NCI-H2081 (cell line): ENCODE measurements around the gene CD47.

Source experiments
- DNase-seq, 2 experiments: peaks; one replicate each; lab custom pipeline; 2025; lab: John Stamatoyannopoulos, UW

The CD47 gene

DNA sequence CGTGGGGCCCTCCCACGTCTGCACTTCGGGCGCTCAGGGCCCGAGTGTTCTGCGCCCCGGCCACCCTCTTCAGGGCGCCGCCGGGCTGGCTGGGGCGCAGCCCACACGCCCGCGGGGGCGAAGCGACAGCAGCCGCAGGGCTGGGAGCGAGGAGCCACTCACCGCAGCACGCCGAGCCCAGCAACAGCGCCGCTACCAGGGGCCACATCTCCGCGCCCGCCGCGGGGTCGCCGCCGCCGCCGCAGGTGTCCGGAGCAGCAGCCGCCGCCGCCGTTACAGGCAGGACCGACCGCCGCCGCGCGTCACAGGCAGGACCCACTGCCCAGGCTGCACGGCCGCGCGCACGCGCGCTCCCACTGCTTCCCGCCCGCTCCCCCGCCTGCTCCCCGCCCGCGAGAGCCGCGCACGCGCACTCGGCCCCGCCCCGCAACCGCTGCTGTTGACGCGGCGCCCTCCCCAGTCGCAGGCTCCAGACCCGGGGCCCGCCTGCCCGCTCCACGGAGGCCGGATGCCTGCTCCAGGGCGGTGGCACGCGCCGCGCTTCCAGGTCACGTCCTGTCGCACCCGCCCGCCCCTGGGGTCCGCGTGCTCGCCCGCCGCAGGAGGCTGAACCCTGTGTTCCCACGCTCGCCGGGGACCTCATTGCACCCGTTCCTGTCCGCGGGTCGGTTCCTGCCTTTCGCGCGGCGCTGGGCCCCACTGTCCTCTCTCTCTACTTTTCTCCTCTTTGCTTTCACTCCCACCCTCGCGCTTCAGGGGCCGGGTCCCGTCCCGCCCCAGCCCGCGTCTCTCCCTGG is at the start of gene CD47:
CD47 (minus strand) TSS at position 331 of the 797 bp plus-strand sequence; CDS start at position 208, 123 bp downstream.
- DNase-seq = peak; percentile 90 to 94

- no peak for DNase-seq
Observed at GRCh38 chr3:108137460-108137814, 46.6 kb upstream of the CD47 start.

- no peak for DNase-seq
Observed at GRCh38 chr3:108136561-108137459, 46.0 kb upstream of the CD47 start.

GRCh38 chr3:108134555-108134880 is 43.7 kb upstream of the CD47 start:
- DNase-seq = no peak

DNA sequence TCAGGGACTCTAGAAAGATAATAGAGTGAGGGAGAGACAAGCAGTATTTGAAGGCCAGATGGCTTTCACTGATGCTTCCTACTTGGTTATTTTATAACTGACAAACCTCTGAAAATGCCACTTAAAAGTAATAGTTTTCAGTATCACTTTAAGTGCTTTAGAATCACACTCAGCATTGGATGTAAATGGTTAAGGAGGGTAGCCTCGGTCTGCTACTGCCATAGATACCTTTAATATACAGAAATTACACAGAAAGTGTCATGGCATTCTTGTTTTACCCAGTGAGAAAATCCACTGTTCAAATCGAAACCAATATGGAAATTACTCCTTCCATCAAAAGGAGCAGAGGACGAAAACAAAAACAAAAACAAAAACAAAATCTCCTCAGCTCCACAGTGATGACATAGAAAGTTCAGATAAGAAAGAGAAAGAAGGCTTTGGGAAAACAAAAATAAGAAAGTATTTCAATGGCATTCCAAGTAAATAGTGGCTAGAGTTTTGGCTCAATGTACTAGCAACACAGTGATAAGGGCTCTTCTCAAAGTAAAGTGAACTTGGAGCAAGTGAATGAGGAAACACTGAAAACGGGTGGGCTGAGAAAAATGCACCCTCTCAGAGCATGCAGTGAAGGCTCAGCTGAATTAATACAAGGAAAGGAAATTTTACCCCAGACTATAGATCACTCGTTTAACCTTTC is 43.2 kb upstream of the CD47 start:
- no peak for DNase-seq

GRCh38 chr3:108133048-108133369 is 42.2 kb upstream of the CD47 start:
- no peak for DNase-seq

GRCh38 chr3:108131475-108132134 is 40.8 kb upstream of the CD47 start:
- DNase-seq = no peak

DNA sequence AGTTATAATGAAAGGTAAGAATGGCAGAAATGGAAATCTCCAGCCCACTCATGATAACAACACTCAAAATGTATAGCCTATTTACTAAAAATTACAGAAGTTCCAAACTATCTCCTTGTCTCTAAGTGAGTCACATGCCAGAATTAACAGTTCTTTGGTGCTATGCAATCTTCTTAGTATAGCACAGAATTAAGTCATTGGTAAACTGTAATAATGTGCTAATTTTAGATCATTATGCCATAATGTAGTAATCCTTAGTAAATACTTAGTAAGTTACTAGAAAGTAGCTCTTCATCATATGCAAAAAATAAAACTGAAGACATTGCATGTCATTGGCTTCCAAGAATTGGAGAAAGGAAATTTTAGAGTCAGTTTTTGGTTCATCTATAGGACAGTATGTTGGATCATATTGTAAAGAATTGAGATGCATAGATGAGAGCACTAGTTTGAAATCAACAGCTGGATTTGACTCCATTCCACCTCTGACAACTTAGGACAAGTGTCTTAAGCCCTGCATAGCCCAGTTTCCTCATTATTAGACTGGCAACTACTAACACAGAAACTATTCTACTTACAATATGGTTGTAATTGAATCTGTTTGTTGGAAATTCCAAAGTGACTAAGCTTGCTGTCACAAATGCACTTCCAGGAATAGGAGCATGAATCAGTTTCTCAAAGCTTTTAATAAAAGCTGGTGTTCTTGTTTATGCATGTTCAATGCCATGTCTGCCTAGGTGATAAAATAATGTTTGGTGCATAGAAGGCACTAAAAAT is 40.1 kb upstream of the CD47 start:
- no peak for DNase-seq

DNA sequence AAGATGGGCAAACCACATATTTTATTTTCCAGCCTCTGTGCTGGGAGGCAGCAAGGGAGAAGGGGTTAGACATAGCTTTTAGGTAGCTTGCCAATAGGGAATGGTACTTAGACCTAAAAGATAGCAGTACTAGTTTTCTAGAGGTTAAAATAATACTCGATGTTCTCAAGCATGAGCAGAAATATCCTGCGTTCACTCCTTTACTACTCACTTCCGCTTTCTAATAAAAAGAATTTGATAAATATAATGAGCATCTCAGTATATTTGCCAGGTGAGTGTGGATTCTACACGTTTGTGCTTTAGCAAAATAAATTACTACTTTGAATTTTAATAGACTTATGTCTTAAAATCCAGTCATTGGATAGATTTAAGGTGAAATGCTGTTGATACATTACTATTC is 39.4 kb upstream of the CD47 start:
- DNase-seq = no peak

DNA sequence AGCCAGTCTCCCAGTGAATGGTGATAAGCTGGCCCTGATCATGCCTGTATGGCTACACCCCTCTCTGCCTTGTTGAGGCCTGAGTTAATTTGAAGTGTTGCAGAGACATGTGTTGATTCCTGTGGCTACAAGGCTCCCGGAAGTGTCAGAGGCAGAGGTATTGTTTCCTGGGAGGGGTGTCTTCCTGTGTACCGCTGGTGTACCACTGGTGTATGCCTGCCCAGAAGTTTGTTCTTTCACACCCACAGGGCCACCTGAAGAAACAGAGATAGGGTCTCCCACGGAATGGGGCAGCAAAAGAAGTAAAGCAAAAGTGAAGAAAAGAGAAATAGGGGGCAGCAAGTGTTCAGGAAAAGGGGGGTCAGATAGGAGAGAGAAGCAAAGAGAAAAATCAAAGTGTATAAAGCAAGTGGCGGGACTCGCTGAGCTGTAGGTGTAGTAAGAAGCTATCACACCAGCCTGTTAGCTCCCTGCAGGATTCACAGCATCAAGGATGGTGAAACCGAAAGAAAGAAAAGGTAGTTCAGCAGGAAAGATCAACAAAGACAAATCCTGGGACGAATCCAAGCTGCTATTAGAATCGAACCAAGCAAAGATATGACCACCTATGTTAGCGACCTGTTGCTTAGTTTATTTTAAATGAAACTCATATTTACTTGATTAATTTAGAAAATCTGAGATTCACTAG is 36.6 kb upstream of the CD47 start:
- peak in 1 of 2 experiments; percentile 60 for DNase-seq

GRCh38 chr3:108126348-108126747 is 35.5 kb upstream of the CD47 start:
- no peak for DNase-seq

- peak; percentile 88 to 98 for DNase-seq
Observed at GRCh38 chr3:108125550-108126071, 34.8 kb upstream of the CD47 start.

- DNase-seq = no peak
Observed at GRCh38 chr3:108125153-108125543, 34.3 kb upstream of the CD47 start.

DNA sequence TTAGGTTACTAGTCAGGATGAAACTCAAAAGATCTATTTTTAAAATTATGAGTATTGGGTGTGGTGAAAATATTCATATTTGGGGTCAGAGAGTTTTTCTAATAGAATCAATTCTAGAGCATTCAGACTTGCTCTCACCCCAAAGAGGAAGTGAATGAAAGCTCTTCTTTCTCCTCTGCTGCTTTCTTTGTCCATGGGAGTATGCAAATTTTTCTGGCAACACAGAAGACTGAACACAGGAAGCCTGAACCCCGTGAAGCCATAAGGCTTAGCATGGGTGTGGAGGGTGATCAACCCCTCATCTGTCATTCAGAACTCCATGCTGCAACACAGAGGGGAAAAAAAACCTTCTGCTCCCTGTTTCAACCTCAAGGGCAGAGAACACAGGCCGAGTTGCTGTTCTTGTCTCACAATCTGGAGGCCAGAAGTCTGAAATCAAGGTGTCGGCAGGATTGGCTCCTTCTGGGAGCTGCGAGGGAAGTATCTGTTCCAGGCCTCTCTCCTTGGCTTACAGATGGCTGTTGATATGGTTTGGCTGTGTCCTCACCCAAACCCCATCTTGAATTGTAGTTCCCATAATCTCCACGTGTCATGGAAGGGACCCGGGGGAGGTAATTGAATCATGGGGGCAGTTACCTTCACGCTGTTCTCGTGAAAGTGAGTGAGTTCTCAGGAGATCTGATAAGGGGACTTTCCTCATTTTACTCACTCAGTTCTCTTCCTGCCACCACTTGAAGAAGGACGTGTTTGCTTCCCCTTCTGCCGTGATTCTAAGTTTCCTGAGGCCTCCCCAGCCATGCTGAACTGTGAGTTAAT is 33.7 kb upstream of the CD47 start:
- DNase-seq = peak; percentile 31 to 83

GRCh38 chr3:108123326-108123725 is 32.5 kb upstream of the CD47 start:
- DNase-seq = no peak

GRCh38 chr3:108122276-108122675 is 31.4 kb upstream of the CD47 start:
- DNase-seq = peak; percentile 80 to 95

- DNase-seq = no peak
Observed at GRCh38 chr3:108119398-108120104, 28.7 kb upstream of the CD47 start.

GRCh38 chr3:108118038-108118768 is 27.4 kb upstream of the CD47 start:
- no peak for DNase-seq
